ENCODE results near the gene HCST. TPM values are rescaled to one million over a fixed set of nuclear protein-coding genes. Genes with fewer than 3 reads are reported as not detected.

The HCST gene
- total and polyA plus RNA-seq, 2 of the 4 experiments (the other 2 are of a cell fraction): 1.5 TPM; not detected in 1

DNA sequence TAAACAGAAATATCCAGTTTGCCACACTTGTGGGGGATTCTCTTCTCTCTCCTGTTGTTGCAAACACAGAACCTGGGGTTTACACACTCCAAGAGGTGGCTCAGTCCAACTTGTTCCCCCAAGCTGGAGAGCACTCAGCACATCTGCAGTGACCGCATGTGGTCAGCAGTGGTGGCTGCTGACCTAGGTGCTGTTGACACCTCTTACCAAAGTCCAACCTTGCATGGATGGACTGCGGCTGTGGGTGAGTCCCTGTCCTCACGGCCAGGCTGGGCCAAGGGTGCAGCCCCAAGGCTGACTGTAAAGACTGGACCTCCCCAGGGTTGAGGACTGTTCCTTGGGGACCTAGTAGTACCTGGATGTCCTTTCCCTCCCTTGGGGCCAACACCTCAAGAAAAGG is 39.9 kb downstream of the HCST start:
- H3K23ac ChIP-seq (ENCODE audit: low read depth, low read length): no peak overlapping the region
- H2BK20ac ChIP-seq (ENCODE audit: low read depth, low read length): no peak overlapping the region
- ChIA-PET CTCF (no interaction called here), POLR2A (ENCODE audit: unreplicated experiment) (interaction anchor here (0.7 kb wide), 1 partner anchor 11 kb away, joined by 3 read pairs; no protein-coding TSS in a partner anchor)
- no peak overlapping the region for H3K4ac ChIP-seq (ENCODE audit: low read depth, low read length)
- H3K9ac ChIP-seq (ENCODE audit: low read depth, low read length): no peak overlapping the region
- no peak overlapping the region for H3K4me2 ChIP-seq (ENCODE audit: low read depth, low read length)
- H3K9me3 ChIP-seq (ENCODE audit: control insufficient read depth, insufficient read depth, low read length): no peaks in the 10 kb centered on the region
- H4K5ac ChIP-seq (ENCODE audit: low read depth, low read length): no peak overlapping the region
- H3K14ac ChIP-seq (replicated peaks; ENCODE audit: low read depth, low read length): no peak overlapping the region
- no peak overlapping the region for H3K56ac ChIP-seq (ENCODE audit: extremely low read depth, insufficient read depth, low read length)
- H3K4me3 ChIP-seq (ENCODE audit: insufficient read depth, low read depth, low read length): no peak overlapping the region
- TF ChIP-seq RFX5 (IDR thresholded peaks at IDR 0.05; ENCODE audit: low read depth, low read length) (no peak), CEBPB (IDR thresholded peaks at IDR 0.05; ENCODE audit: low read depth, low read length) (no peak), CHD1 (IDR thresholded peaks at IDR 0.05; ENCODE audit: low read depth, low read length) (no peak), RCOR1 (IDR thresholded peaks at IDR 0.05; ENCODE audit: insufficient replicate concordance, low read length) (no peak), MAFK (IDR thresholded peaks at IDR 0.05; ENCODE audit: low read depth, low read length) (no peak), MAZ (IDR thresholded peaks at IDR 0.05; ENCODE audit: borderline replicate concordance, low read depth, low read length) (no peak), SMC3 (IDR thresholded peaks at IDR 0.05; ENCODE audit: low read depth, low read length) (no peak), NFE2L2 (IDR thresholded peaks at IDR 0.05; ENCODE audit: low read depth, low read length) (no peak), RAD21 (IDR thresholded peaks at IDR 0.05; ENCODE audit: low read length) (no peak), MXI1 (IDR thresholded peaks at IDR 0.05; ENCODE audit: borderline replicate concordance, low read depth, low read length) (no peak), FOS (IDR thresholded peaks at IDR 0.05; ENCODE audit: low read depth, low read length) (no peak)
- TF ChIP-seq, protein P1, sequence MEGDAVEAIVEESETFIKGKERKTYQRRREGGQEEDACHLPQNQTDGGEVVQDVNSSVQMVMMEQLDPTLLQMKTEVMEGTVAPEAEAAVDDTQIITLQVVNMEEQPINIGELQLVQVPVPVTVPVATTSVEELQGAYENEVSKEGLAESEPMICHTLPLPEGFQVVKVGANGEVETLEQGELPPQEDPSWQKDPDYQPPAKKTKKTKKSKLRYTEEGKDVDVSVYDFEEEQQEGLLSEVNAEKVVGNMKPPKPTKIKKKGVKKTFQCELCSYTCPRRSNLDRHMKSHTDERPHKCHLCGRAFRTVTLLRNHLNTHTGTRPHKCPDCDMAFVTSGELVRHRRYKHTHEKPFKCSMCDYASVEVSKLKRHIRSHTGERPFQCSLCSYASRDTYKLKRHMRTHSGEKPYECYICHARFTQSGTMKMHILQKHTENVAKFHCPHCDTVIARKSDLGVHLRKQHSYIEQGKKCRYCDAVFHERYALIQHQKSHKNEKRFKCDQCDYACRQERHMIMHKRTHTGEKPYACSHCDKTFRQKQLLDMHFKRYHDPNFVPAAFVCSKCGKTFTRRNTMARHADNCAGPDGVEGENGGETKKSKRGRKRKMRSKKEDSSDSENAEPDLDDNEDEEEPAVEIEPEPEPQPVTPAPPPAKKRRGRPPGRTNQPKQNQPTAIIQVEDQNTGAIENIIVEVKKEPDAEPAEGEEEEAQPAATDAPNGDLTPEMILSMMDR (conservative IDR thresholded peaks at IDR 0.05; ENCODE audit: low read depth, low read length): no peak
- TF ChIP-seq, protein P2, sequence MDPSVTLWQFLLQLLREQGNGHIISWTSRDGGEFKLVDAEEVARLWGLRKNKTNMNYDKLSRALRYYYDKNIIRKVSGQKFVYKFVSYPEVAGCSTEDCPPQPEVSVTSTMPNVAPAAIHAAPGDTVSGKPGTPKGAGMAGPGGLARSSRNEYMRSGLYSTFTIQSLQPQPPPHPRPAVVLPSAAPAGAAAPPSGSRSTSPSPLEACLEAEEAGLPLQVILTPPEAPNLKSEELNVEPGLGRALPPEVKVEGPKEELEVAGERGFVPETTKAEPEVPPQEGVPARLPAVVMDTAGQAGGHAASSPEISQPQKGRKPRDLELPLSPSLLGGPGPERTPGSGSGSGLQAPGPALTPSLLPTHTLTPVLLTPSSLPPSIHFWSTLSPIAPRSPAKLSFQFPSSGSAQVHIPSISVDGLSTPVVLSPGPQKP (IDR thresholded peaks at IDR 0.05; ENCODE audit: borderline replicate concordance, low read depth, low read length): no peak
- TF ChIP-seq, protein P3, sequence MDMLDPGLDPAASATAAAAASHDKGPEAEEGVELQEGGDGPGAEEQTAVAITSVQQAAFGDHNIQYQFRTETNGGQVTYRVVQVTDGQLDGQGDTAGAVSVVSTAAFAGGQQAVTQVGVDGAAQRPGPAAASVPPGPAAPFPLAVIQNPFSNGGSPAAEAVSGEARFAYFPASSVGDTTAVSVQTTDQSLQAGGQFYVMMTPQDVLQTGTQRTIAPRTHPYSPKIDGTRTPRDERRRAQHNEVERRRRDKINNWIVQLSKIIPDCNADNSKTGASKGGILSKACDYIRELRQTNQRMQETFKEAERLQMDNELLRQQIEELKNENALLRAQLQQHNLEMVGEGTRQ (IDR thresholded peaks at IDR 0.05; ENCODE audit: low read depth, low read length): no peak
- H2AFZ ChIP-seq (replicated peaks; ENCODE audit: low read length, poor library complexity): no peak overlapping the region
- H3K36me3 ChIP-seq (ENCODE audit: control insufficient read depth, insufficient read depth, low read length): peaks cover 10% of the 10 kb centered on the region; the same call in 1 of the 2 replicates
- DNase-seq (no peak), ATAC-seq (ENCODE audit: low read depth) (no peak)
- H2AK9ac ChIP-seq (replicated peaks; ENCODE audit: low read depth, low read length, poor library complexity): peak overlapping the region; percentile 55
- H3K4me1 ChIP-seq (ENCODE audit: control insufficient read depth, insufficient read depth, low read length): peaks cover 4% of the 10 kb centered on the region
- no TSS peak for BruUV-seq (replicated peaks)
- H2AK5ac ChIP-seq (ENCODE audit: low read depth, low read length): no peak overlapping the region
- no peak overlapping the region for H4K91ac ChIP-seq (ENCODE audit: insufficient read depth, low read depth, low read length)
- dilution Hi-C loops (cut with HindIII; ENCODE audit: low sequenced_read_pairs, unreplicated experiment): no loop called here
- H3K79me1 ChIP-seq (ENCODE audit: low read depth in 1 of 2, low read length in 2 of 2): peaks cover 3 to 17% of the 10 kb centered on the region in 2 experiments
- in situ Hi-C loops (cut with MboI; ENCODE audit: low sequenced_read_pairs): no loop called here
- H3K27me3 ChIP-seq (ENCODE audit: control insufficient read depth, insufficient read depth, low read length): no peaks in the 10 kb centered on the region
- intact Hi-C loops (cut with micrococcal nuclease): no loop called here
- peaks cover 14% of the 10 kb centered on the region for H3K9me1 ChIP-seq (ENCODE audit: insufficient read depth, low read length)
- peaks cover 21% of the 10 kb centered on the region for H4K20me1 ChIP-seq (ENCODE audit: insufficient read depth, low read length)
- H4K8ac ChIP-seq (ENCODE audit: low read depth in 2 of 2, low read length in 2 of 2): no peak overlapping the region
- no peak overlapping the region for H2BK120ac ChIP-seq (ENCODE audit: low read depth, low read length)
- 100% methylated on average over 2 of the region's 3 CpGs; no CpG with 5 or more reads in 1 of the 2 experiments for WGBS, 2 experiments (ENCODE audit: extremely low coverage in 2 of 2, insufficient read length in 1 of 2)
- no peak overlapping the region for H3K27ac ChIP-seq (ENCODE audit: insufficient read depth, low read length)
- no peak overlapping the region for H2BK15ac ChIP-seq (ENCODE audit: low read depth, low read length)
- H3K18ac ChIP-seq (ENCODE audit: low read depth, low read length): no peak overlapping the region
- no peak overlapping the region for H2BK5ac ChIP-seq (ENCODE audit: low read depth, low read length, poor library complexity, severe bottlenecking)

Measured in IMR-90 (cell line).